SK-N-MC (cell line): ENCODE measurements around the gene KDM4B.

ENCODE experiments used
- DNase-seq: peaks from one replicate; pipeline ENCODE4 v3.0.0-alpha.2; 2011; ENCODE audit warnings: low read depth, low spot score
- H3K27ac ChIP-seq: fragments of 200-600 bp; sonication (generic); 2 replicates; pipeline ENCODE4 v1.5.1; 2016; ENCODE audit warnings: mixed run types
- H3K36me3 ChIP-seq: fragments of 200-600 bp; sonication (generic); 2 replicates; pipeline ENCODE4 v1.6.1; 2017; ENCODE audit warnings: antibody characterized with exemption, low read length, mixed read lengths; ENCODE audit not compliant: insufficient read depth
- H3K4me3 ChIP-seq: fragments of 200-600 bp; sonication (generic); 2 replicates; pipeline ENCODE4 v1.5.1; 2016
- H3K9ac ChIP-seq: fragments of 200-600 bp; sonication (generic); 2 replicates; pipeline ENCODE4 v1.8.0; 2017; ENCODE audit warnings: mixed run types, mixed read lengths; ENCODE audit not compliant: insufficient read length
- H3K9me3 ChIP-seq: fragments of 200-600 bp; sonication (generic); 2 replicates; pipeline ENCODE4 v1.6.1; 2017; ENCODE audit warnings: low read depth, mild to moderate bottlenecking, antibody characterized with exemption, low read length, moderate library complexity, mixed read lengths
- EZH2 ChIP-seq: fragments of 200-600 bp; sonication (generic); IDR thresholded peaks from one replicate; pipeline ENCODE4 v1.6.1; 2017; ENCODE audit warnings: antibody characterized with exemption
- FOXP2 ChIP-seq: optimal IDR thresholded peaks from 2 replicates; pipeline ENCODE3; 2011; ENCODE audit warnings: mild to moderate bottlenecking, moderate library complexity; ENCODE audit not compliant: insufficient read depth; ENCODE audit errors: extremely low read length, control extremely low read depth
- POLR2AphosphoS5 ChIP-seq: IDR thresholded peaks from 2 replicates; pipeline ENCODE4 v1.6.1; 2012; ENCODE audit warnings: mild to moderate bottlenecking, low read depth, low read length, borderline replicate concordance

KDM4B gene

GRCh38 chr19:5144545-5145179 lies 175.7 kb downstream of the KDM4B start:
- H3K27ac ChIP-seq: no peak overlapping the region
- DNase-seq: no peak
- H3K4me3 ChIP-seq: no peak overlapping the region
- H3K9ac ChIP-seq: no peak overlapping the region
- no peaks in the 10 kb centered on the region for H3K36me3 ChIP-seq
- H3K9me3 ChIP-seq: no peaks in the 10 kb centered on the region
- TF ChIP-seq FOXP2 (no peak), POLR2AphosphoS5 (no peak), EZH2 (no peak)

DNA sequence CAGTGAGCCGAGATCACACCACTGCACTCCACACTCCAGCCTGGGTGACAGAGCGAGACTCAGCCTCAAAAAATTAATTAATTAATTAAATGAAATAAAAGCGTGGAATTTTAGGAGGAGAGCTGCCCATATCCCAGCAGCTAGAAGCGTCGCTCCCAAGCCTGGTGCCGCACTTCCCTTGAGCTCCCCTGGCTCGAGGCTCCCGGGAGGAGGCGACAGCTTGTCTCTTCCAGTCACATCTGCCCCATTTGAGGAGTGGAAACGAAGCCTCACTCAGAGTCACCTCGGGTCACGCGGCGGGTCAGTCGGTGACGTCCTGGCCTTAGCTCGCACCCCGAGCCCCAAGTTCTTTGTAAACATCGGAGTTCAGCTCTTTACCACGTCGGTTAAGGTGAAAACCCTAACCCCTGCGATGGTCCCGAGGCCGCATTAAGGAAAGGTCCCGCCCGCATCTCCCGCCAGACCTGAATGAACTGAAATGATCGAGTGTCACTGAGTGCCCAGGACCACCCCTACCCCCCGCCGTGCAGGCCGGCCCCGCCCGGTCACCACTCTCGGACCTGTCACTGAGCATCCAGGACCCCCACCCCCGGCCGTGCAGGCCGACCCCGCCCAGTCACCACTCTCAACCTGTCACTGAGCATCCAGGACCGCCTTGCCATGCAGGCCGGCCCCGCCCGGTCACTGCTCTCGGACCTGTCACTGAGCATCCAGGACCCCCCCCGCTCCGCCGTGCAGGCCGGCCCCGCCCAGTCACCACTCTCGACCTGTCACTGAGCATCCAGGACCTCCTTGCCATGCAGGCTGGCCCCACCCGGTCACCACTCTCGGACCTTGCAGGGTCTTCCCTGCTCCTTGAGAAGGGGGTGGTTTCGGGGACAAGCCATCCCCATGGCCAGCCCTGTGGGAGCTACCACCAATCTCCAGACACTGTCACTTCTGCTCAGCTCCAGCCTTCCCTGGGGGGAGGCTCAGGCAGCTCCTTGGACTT lies 176.9 kb downstream of the KDM4B start:
- TF ChIP-seq POLR2AphosphoS5: no peak
- no peak for TF ChIP-seq EZH2
- no peak for TF ChIP-seq FOXP2
- Histone ChIP-seq H3K4me3 (no peak overlapping the region), H3K9me3 (no peaks in the 10 kb centered on the region), H3K27ac (no peak overlapping the region), H3K9ac (no peak overlapping the region), H3K36me3 (no peaks in the 10 kb centered on the region)
- DNase-seq: no peak

DNA sequence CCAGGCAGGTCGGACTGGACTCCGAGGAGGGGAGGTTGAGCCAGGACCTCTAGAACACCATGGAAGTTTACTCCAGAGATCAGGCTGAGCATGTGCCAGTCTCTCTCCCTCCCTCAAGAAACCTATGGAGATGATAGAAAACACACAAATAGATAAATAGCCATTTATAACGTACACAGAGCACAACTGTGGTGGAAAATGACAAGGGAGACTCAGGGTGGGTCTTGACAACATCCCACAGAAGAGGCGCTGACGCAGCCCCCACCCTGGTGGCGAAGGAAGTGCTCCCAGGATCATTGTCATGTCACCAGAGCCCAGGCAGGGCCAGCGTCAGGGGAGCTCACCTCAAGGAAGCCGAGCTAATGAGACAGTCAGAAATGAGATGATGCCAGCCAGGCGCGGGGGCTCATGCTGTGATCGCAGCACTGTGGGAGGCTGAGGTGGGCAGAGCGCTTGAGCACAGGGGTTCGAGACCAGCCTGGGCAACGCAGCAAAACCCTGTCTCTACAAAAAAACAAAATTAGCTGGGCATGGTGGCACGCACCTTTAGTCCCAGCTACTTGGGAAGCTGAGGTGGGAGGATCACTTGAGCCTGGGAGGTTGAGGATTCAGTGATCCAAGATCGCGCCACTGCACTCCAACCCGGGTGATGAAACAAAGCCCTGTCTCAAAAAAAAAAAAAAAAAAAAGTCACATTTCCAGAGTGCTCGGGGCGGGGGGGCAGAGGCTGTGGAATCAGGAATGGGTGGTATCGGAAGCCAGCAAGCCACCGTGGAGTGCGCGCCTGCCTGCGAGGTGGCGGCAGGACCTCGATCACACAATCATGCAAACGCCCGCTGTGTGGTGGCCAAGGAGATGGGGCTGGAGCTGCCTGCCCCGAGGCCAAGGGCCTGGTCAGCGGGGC lies 178.4 kb downstream of the KDM4B start:
- Histone ChIP-seq H3K9ac (no peak overlapping the region), H3K36me3 (no peaks in the 10 kb centered on the region), H3K4me3 (no peak overlapping the region), H3K27ac (no peak overlapping the region), H3K9me3 (no peaks in the 10 kb centered on the region)
- no peak for DNase-seq
- TF ChIP-seq FOXP2 (no peak), POLR2AphosphoS5 (no peak), EZH2 (no peak)

DNA sequence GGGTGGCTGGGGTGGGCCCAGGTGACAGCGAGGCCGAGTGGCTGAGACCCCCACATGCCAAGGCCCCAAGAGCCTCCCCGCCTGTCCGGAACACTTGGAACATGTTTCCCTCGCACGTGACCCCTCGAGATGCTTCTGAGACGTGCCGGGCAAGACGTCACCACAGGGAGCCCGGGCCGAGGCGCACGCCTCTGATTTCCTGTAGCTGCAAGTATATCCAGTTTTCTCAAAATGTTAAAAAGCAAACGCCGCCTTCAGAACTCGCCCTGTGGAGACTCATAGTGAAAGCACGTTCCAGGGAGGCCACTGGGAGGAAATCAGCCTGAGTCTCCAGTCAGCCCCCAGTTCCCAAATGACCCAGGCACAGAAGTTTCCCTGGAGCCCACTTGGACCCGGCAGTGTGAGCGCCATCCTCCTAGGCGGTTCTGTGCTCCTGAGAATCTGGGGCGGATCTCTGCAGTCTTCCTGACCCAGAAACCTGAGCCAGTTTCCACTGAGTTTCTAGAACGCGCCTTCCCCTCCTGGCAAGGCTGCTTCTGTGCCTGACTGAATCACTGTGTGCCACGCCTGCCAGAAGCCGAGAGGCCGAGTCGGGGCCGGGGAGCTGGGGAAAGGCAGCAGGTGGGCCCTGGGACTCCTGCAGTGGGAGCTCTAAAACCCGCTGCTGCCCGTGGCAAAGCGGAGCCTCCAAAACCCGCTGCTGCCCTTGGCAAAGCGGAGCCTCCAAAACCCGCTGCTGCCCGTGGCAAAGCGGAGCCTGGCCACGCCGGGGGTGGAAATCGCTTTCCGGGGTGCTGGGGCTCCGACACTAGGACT lies 179.3 kb downstream of the KDM4B start:
- Histone ChIP-seq H3K9ac (no peak overlapping the region), H3K4me3 (no peak overlapping the region), H3K36me3 (no peaks in the 10 kb centered on the region), H3K9me3 (no peaks in the 10 kb centered on the region), H3K27ac (no peak overlapping the region)
- no peak for DNase-seq
- TF ChIP-seq POLR2AphosphoS5 (no peak), FOXP2 (no peak), EZH2 (no peak)

- no peaks in the 10 kb centered on the region for H3K36me3 ChIP-seq
- H3K9ac ChIP-seq: no peak overlapping the region
- H3K4me3 ChIP-seq: no peak overlapping the region
- H3K27ac ChIP-seq: no peak overlapping the region
- TF ChIP-seq FOXP2: no peak
- TF ChIP-seq POLR2AphosphoS5: no peak
- no peak for TF ChIP-seq EZH2
- no peak for DNase-seq
- no peaks in the 10 kb centered on the region for H3K9me3 ChIP-seq
Observed at GRCh38 chr19:5148794-5149190, 179.9 kb downstream of the KDM4B start.

DNA sequence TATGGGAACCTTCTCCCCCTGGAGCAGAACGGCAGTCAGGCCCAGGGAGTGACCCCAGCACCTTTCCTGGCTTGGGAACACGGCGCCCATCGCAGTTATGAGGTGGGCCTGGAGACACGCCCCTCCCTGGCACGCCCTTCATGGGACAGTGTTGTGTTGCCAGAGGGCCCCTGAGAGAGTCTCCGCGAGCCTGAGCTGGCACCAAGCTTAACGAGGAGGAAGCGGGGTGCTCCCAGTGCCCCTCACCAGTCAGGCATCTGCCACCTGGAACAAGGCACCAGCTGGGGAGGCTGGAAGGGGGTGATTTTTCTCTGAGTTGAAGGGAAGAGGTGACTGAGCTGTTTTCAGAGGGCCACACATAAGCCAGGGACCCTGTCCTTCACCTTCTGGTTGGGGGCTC lies 180.6 kb downstream of the KDM4B start:
- TF ChIP-seq FOXP2: no peak
- no peak for TF ChIP-seq POLR2AphosphoS5
- TF ChIP-seq EZH2: no peak
- Histone ChIP-seq H3K9ac (no peak overlapping the region), H3K9me3 (no peaks in the 10 kb centered on the region), H3K36me3 (no peaks in the 10 kb centered on the region), H3K4me3 (no peak overlapping the region), H3K27ac (no peak overlapping the region)
- no peak for DNase-seq

DNA sequence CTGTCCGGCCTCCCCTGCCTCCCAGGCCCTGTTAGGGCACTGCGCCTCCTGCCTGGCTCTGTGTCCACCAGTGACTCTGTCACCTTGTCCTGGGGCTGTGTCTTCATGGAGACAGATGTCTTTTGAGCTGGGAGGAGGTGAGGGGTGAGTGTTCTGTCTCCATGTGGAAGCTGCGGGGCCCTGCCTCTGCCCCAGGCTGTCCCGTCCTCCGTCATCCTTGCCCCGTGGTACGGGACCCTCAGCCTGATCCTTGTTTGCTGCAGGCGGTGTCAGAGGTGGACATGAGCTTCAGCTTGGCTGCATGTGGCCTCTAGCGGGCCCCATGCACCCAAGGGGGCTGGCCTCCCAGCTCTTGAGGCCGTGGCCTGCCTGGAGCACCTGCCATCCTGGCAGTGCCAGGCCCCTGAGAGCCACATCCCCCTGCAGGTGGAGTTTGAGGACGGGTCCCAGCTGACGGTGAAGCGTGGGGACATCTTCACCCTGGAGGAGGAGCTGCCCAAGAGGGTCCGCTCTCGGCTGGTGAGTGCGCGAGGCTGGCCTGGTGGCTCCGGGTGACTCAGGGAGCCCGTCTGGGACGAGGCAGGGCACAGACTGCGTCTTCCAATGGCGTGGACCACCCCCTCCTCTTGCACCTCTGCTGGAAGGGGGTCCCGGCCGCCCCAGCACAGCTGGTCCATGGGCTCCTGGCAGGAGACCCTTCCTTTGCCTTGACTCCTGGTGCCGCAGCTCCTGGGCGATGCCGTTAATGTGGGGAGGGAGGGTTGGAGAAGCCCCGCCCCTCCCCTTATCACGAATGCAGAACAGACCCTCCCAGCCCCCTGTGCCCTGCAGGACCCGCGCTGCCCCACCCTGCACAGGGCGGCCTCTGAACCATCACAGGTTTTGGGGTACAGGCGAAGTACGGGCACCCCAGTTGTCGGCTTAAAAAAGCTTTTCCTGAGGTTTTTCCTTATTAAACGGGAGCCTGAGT lies 181.3 kb downstream of the KDM4B start:
- Histone ChIP-seq H3K9ac (no peak overlapping the region), H3K9me3 (no peaks in the 10 kb centered on the region), H3K4me3 (no peak overlapping the region), H3K27ac (no peak overlapping the region), H3K36me3 (no peaks in the 10 kb centered on the region)
- no peak for DNase-seq
- TF ChIP-seq EZH2: no peak
- no peak for TF ChIP-seq POLR2AphosphoS5
- TF ChIP-seq FOXP2: no peak
